ENCODE measurements around the gene CHD8.

GRCh38 chr14:21346532-21347135 lies 109.3 kb downstream of the CHD8 start:
- TF ChIP-seq, protein P1, sequence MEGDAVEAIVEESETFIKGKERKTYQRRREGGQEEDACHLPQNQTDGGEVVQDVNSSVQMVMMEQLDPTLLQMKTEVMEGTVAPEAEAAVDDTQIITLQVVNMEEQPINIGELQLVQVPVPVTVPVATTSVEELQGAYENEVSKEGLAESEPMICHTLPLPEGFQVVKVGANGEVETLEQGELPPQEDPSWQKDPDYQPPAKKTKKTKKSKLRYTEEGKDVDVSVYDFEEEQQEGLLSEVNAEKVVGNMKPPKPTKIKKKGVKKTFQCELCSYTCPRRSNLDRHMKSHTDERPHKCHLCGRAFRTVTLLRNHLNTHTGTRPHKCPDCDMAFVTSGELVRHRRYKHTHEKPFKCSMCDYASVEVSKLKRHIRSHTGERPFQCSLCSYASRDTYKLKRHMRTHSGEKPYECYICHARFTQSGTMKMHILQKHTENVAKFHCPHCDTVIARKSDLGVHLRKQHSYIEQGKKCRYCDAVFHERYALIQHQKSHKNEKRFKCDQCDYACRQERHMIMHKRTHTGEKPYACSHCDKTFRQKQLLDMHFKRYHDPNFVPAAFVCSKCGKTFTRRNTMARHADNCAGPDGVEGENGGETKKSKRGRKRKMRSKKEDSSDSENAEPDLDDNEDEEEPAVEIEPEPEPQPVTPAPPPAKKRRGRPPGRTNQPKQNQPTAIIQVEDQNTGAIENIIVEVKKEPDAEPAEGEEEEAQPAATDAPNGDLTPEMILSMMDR (IDR thresholded peaks at IDR 0.05): no peak
- no peak for TF ChIP-seq POLR2A (IDR thresholded peaks at IDR 0.05)
